Measurements from ENCODE around the gene COL4A2.
A peak's percentile ranks its signal among the peaks of the same experiment; 100 is the strongest.
"Not testable (repeated sequence)": the region's sequence is repeated elsewhere in the genome, so short reads cannot be mapped to it uniquely, and the experiment has no call there.

COL4A2 gene

GRCh38 chr13:110308656-110309359 is 1.7 kb downstream of the COL4A2 start:
- H3K27me3 ChIP-seq (ENCODE audit: insufficient read depth, low read length), result no peaks in the 10 kb centered on the region
- H3K4me1 ChIP-seq (ENCODE audit: insufficient read depth, low read length), result peaks cover 23% of the 10 kb centered on the region
- H3K4me3 ChIP-seq (ENCODE audit: low read length), result peak overlapping the region; percentile 66
- H3K9me3 ChIP-seq (ENCODE audit: low read length), result no peaks in the 10 kb centered on the region
- H2AFZ ChIP-seq (ENCODE audit: low read depth, low read length), result peak overlapping the region; percentile 94
- peaks cover 16% of the 10 kb centered on the region for H3K36me3 ChIP-seq (ENCODE audit: insufficient read depth, low read length)

- H3K4me1 ChIP-seq (ENCODE audit: insufficient read depth, low read length), result peaks cover 23% of the 10 kb centered on the region
- H3K27me3 ChIP-seq (ENCODE audit: insufficient read depth, low read length), result no peaks in the 10 kb centered on the region
- H2AFZ ChIP-seq (ENCODE audit: low read depth, low read length), result no peak overlapping the region
- H3K9me3 ChIP-seq (ENCODE audit: low read length), result no peaks in the 10 kb centered on the region
- H3K36me3 ChIP-seq (ENCODE audit: insufficient read depth, low read length), result peaks cover 18% of the 10 kb centered on the region
- peak overlapping the region; percentile 66 for H3K4me3 ChIP-seq (ENCODE audit: low read length)
Measured at GRCh38 chr13:110309661-110310524, 2.8 kb downstream of the COL4A2 start.

GRCh38 chr13:110310541-110311442 is 3.7 kb downstream of the COL4A2 start:
- Histone ChIP-seq H3K27me3 (ENCODE audit: insufficient read depth, low read length) (no peaks in the 10 kb centered on the region), H3K4me1 (ENCODE audit: insufficient read depth, low read length) (peaks cover 14% of the 10 kb centered on the region), H2AFZ (ENCODE audit: low read depth, low read length) (no peak overlapping the region), H3K36me3 (ENCODE audit: insufficient read depth, low read length) (peaks cover 18% of the 10 kb centered on the region), H3K9me3 (ENCODE audit: low read length) (no peaks in the 10 kb centered on the region), H3K4me3 (ENCODE audit: low read length) (no peak overlapping the region)

GRCh38 chr13:110311443-110312338 is 4.6 kb downstream of the COL4A2 start:
- Histone ChIP-seq H3K4me1 (ENCODE audit: insufficient read depth, low read length) (peaks cover 10% of the 10 kb centered on the region), H3K9me3 (ENCODE audit: low read length) (no peaks in the 10 kb centered on the region), H3K36me3 (ENCODE audit: insufficient read depth, low read length) (peaks cover 21% of the 10 kb centered on the region), H3K27me3 (ENCODE audit: insufficient read depth, low read length) (no peaks in the 10 kb centered on the region), H3K4me3 (ENCODE audit: low read length) (no peak overlapping the region), H2AFZ (ENCODE audit: low read depth, low read length) (no peak overlapping the region)

- Histone ChIP-seq H3K4me3 (ENCODE audit: low read length) (no peak overlapping the region), H3K4me1 (ENCODE audit: insufficient read depth, low read length) (peaks cover 10% of the 10 kb centered on the region), H2AFZ (ENCODE audit: low read depth, low read length) (no peak overlapping the region), H3K9me3 (ENCODE audit: low read length) (no peaks in the 10 kb centered on the region), H3K36me3 (ENCODE audit: insufficient read depth, low read length) (peaks cover 26% of the 10 kb centered on the region), H3K27me3 (ENCODE audit: insufficient read depth, low read length) (no peaks in the 10 kb centered on the region)
Measured at GRCh38 chr13:110312339-110313031, 5.4 kb downstream of the COL4A2 start.

- not testable (repeated sequence) for H3K4me3 ChIP-seq (ENCODE audit: low read length)
Measured at GRCh38 chr13:110313261-110313660, 6.2 kb downstream of the COL4A2 start.

GRCh38 chr13:110313733-110314132 is 6.6 kb downstream of the COL4A2 start:
- peaks cover 26% of the 10 kb centered on the region for H3K36me3 ChIP-seq (ENCODE audit: insufficient read depth, low read length)
- not testable (repeated sequence) for H3K4me3 ChIP-seq (ENCODE audit: low read length); H3K27me3 ChIP-seq (ENCODE audit: insufficient read depth, low read length); H2AFZ ChIP-seq (ENCODE audit: low read depth, low read length); H3K4me1 ChIP-seq (ENCODE audit: insufficient read depth, low read length); H3K9me3 ChIP-seq (ENCODE audit: low read length)

More at GRCh38 chr13:110313261-110313660, 6.2 kb downstream of the COL4A2 start:
- H3K9me3 ChIP-seq (ENCODE audit: low read length); H2AFZ ChIP-seq (ENCODE audit: low read depth, low read length); H3K27me3 ChIP-seq (ENCODE audit: insufficient read depth, low read length): not testable (repeated sequence)
- Histone ChIP-seq H3K36me3 (ENCODE audit: insufficient read depth, low read length) (peaks cover 26% of the 10 kb centered on the region), H3K4me1 (ENCODE audit: insufficient read depth, low read length) (peaks cover 10% of the 10 kb centered on the region)

- Histone ChIP-seq H3K9me3 (ENCODE audit: low read length) (no peaks in the 10 kb centered on the region), H3K27me3 (ENCODE audit: insufficient read depth, low read length) (no peaks in the 10 kb centered on the region), H3K36me3 (ENCODE audit: insufficient read depth, low read length) (peaks cover 26% of the 10 kb centered on the region), H3K4me3 (ENCODE audit: low read length) (no peak overlapping the region), H3K4me1 (ENCODE audit: insufficient read depth, low read length) (no peaks in the 10 kb centered on the region), H2AFZ (ENCODE audit: low read depth, low read length) (no peak overlapping the region)
Measured at GRCh38 chr13:110314516-110315245, 7.6 kb downstream of the COL4A2 start.

GRCh38 chr13:110316196-110316595 is 9.1 kb downstream of the COL4A2 start:
- H3K4me3 ChIP-seq (ENCODE audit: low read length), result no peak overlapping the region
- H3K36me3 ChIP-seq (ENCODE audit: insufficient read depth, low read length), result peaks cover 16% of the 10 kb centered on the region
- H3K9me3 ChIP-seq (ENCODE audit: low read length), result no peaks in the 10 kb centered on the region
- H3K4me1 ChIP-seq (ENCODE audit: insufficient read depth, low read length), result no peaks in the 10 kb centered on the region
- no peak overlapping the region for H2AFZ ChIP-seq (ENCODE audit: low read depth, low read length)
- H3K27me3 ChIP-seq (ENCODE audit: insufficient read depth, low read length), result no peaks in the 10 kb centered on the region

- peaks cover 13% of the 10 kb centered on the region for H3K36me3 ChIP-seq (ENCODE audit: insufficient read depth, low read length)
- H3K9me3 ChIP-seq (ENCODE audit: low read length), result no peaks in the 10 kb centered on the region
- no peak overlapping the region for H3K4me3 ChIP-seq (ENCODE audit: low read length)
- no peak overlapping the region for H2AFZ ChIP-seq (ENCODE audit: low read depth, low read length)
- no peaks in the 10 kb centered on the region for H3K27me3 ChIP-seq (ENCODE audit: insufficient read depth, low read length)
- no peaks in the 10 kb centered on the region for H3K4me1 ChIP-seq (ENCODE audit: insufficient read depth, low read length)
Measured at GRCh38 chr13:110317093-110317492, 10.0 kb downstream of the COL4A2 start.

GRCh38 chr13:110317496-110318195 is 10.6 kb downstream of the COL4A2 start:
- no peak overlapping the region for H3K4me3 ChIP-seq (ENCODE audit: low read length)
- H3K9me3 ChIP-seq (ENCODE audit: low read length), result no peaks in the 10 kb centered on the region
- no peak overlapping the region for H2AFZ ChIP-seq (ENCODE audit: low read depth, low read length)
- no peaks in the 10 kb centered on the region for H3K27me3 ChIP-seq (ENCODE audit: insufficient read depth, low read length)
- H3K36me3 ChIP-seq (ENCODE audit: insufficient read depth, low read length), result peaks cover 12% of the 10 kb centered on the region
- H3K4me1 ChIP-seq (ENCODE audit: insufficient read depth, low read length), result no peaks in the 10 kb centered on the region

Measured in neuron (in vitro differentiated cells).